ENCODE data around the gene BCAR1. TPM values are rescaled to one million over a fixed set of nuclear protein-coding genes. Genes with fewer than 3 reads are reported as not detected.

The BCAR1 gene
- total and polyA plus RNA-seq, 2 of the 13 experiments (the other 11 are each of a cell fraction or from before 2014, with no cell fraction given) = 48.1 to 51.7 TPM

DNA sequence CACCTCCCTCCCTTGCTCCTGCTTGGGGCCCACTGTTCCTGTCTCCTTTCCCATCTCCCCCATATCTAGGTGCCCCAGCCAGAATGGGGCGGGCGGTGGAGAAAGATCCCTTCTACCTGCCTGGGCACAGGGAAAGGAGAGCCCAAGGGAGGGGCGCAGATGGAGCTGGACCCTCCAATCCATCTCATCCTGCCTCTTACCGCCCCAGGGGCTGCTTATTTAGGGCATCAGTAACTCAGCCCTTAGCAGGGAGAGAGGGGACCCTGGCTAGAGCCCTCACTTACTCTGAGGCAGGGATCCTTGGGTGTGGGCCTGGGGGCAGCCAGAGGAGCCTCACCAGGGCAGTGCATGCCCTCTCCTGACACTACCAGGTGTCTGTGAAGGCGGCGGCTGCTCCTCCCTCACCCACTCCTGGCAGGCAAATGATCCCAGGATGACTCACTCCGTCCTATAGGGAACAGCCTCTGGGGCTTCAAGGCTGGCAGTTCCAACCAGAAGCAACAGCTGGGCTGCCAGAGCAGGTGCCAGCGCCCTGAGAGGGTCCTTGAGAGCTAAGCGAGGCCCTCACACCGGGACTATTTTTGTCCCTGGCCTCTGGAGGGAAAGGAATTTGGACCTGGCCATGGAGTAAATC is 16.3 kb upstream of the BCAR1 start (continued):
- TF ChIP-seq, protein P1, sequence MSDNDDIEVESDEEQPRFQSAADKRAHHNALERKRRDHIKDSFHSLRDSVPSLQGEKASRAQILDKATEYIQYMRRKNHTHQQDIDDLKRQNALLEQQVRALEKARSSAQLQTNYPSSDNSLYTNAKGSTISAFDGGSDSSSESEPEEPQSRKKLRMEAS (IDR thresholded peaks at IDR 0.05) = peak; percentile 38; the same call in 1 of the 2 replicates
- TF ChIP-seq ARID2 (CRISPR knock-in tag; IDR thresholded peaks at IDR 0.05; ENCODE audit: borderline replicate concordance) (no peak), ATF7-NPFF (CRISPR knock-in tag; IDR thresholded peaks at IDR 0.05; ENCODE audit: low read depth) (no peak), NRL (CRISPR knock-in tag; IDR thresholded peaks at IDR 0.05; ENCODE audit: borderline replicate concordance) (0 out of 2 replicates have a peak, but pooled peaks have one; percentile 14), ZNF75D (CRISPR knock-in tag; IDR thresholded peaks at IDR 0.05; ENCODE audit: borderline replicate concordance) (no peak), HNRNPL (IDR thresholded peaks at IDR 0.05; ENCODE audit: low read depth, low read length) (peak; percentile 94), MEIS2 (CRISPR knock-in tag; IDR thresholded peaks at IDR 0.05) (peak; percentile 49; the same call in 1 of the 2 replicates), ZSCAN25 (CRISPR knock-in tag; IDR thresholded peaks at IDR 0.05) (no peak), BCL6 (CRISPR knock-in tag; IDR thresholded peaks at IDR 0.05) (no peak), ZNF12 (CRISPR knock-in tag; IDR thresholded peaks at IDR 0.05) (no peak), LCORL (IDR thresholded peaks at IDR 0.05) (no peak), LCORL (CRISPR knock-in tag; IDR thresholded peaks at IDR 0.05) (0 out of 2 replicates have a peak, but pooled peaks have one; percentile 21), ZFY (CRISPR knock-in tag; IDR thresholded peaks at IDR 0.05) (peak; percentile 24; the same call in 1 of the 2 replicates), ARNTL (CRISPR knock-in tag; IDR thresholded peaks at IDR 0.05) (no peak), HIVEP1 (CRISPR knock-in tag; IDR thresholded peaks at IDR 0.05) (no peak), SAP130 (CRISPR knock-in tag; IDR thresholded peaks at IDR 0.05; ENCODE audit: low read depth) (peak; percentile 50; the same call in 1 of the 2 replicates), GLI4 (CRISPR knock-in tag; IDR thresholded peaks at IDR 0.05; ENCODE audit: borderline replicate concordance) (no peak), JUN (CRISPR knock-in tag; IDR thresholded peaks at IDR 0.05) (peak; percentile 56; the same call in 1 of the 2 replicates), TBL1XR1 (IDR thresholded peaks at IDR 0.05; ENCODE audit: borderline replicate concordance, low read length, partially characterized antibody) (no peak)
- TF ChIP-seq, protein P2, sequence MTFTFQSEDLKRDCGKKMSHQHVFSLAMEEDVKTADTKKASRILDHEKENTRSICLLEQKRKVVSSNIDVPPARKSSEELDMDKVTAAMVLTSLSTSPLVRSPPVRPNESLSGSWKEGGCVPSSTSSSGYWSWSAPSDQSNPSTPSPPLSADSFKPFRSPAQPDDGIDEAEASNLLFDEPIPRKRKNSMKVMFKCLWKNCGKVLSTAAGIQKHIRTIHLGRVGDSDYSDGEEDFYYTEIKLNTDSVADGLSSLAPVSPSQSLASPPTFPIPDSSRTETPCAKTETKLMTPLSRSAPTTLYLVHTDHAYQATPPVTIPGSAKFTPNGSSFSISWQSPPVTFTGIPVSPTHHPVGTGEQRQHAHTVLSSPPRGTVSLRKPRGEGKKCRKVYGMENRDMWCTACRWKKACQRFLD (CRISPR knock-in tag; IDR thresholded peaks at IDR 0.05; ENCODE audit: borderline replicate concordance) = no peak
- TF ChIP-seq, protein P3, sequence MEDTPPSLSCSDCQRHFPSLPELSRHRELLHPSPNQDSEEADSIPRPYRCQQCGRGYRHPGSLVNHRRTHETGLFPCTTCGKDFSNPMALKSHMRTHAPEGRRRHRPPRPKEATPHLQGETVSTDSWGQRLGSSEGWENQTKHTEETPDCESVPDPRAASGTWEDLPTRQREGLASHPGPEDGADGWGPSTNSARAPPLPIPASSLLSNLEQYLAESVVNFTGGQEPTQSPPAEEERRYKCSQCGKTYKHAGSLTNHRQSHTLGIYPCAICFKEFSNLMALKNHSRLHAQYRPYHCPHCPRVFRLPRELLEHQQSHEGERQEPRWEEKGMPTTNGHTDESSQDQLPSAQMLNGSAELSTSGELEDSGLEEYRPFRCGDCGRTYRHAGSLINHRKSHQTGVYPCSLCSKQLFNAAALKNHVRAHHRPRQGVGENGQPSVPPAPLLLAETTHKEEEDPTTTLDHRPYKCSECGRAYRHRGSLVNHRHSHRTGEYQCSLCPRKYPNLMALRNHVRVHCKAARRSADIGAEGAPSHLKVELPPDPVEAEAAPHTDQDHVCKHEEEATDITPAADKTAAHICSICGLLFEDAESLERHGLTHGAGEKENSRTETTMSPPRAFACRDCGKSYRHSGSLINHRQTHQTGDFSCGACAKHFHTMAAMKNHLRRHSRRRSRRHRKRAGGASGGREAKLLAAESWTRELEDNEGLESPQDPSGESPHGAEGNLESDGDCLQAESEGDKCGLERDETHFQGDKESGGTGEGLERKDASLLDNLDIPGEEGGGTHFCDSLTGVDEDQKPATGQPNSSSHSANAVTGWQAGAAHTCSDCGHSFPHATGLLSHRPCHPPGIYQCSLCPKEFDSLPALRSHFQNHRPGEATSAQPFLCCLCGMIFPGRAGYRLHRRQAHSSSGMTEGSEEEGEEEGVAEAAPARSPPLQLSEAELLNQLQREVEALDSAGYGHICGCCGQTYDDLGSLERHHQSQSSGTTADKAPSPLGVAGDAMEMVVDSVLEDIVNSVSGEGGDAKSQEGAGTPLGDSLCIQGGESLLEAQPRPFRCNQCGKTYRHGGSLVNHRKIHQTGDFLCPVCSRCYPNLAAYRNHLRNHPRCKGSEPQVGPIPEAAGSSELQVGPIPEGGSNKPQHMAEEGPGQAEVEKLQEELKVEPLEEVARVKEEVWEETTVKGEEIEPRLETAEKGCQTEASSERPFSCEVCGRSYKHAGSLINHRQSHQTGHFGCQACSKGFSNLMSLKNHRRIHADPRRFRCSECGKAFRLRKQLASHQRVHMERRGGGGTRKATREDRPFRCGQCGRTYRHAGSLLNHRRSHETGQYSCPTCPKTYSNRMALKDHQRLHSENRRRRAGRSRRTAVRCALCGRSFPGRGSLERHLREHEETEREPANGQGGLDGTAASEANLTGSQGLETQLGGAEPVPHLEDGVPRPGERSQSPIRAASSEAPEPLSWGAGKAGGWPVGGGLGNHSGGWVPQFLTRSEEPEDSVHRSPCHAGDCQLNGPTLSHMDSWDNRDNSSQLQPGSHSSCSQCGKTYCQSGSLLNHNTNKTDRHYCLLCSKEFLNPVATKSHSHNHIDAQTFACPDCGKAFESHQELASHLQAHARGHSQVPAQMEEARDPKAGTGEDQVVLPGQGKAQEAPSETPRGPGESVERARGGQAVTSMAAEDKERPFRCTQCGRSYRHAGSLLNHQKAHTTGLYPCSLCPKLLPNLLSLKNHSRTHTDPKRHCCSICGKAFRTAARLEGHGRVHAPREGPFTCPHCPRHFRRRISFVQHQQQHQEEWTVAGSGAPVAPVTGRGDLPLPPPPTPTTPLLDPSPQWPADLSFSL (CRISPR knock-in tag; IDR thresholded peaks at IDR 0.05) = 0 out of 2 replicates have a peak, but pooled peaks have one; percentile 39
- TF ChIP-seq, protein P4, sequence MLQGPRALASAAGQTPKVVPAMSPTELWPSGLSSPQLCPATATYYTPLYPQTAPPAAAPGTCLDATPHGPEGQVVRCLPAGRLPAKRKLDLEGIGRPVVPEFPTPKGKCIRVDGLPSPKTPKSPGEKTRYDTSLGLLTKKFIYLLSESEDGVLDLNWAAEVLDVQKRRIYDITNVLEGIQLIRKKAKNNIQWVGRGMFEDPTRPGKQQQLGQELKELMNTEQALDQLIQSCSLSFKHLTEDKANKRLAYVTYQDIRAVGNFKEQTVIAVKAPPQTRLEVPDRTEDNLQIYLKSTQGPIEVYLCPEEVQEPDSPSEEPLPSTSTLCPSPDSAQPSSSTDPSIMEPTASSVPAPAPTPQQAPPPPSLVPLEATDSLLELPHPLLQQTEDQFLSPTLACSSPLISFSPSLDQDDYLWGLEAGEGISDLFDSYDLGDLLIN (CRISPR knock-in tag; IDR thresholded peaks at IDR 0.05; ENCODE audit: borderline replicate concordance) = no peak

All from HepG2 (cell line).